PC-9 (cell line): ENCODE results near the gene BHLHE40. TPM values are rescaled to one million over a fixed set of nuclear protein-coding genes. Genes with fewer than 3 reads are reported as not detected.
A peak's percentile ranks its signal among the peaks of the same experiment; 100 is the strongest.

ENCODE experiments used
- BruUV-seq: library from RNA; stranded (reverse); fragments of 400-500 nt; replicated peaks from 2 replicates; lab custom pipeline; 2021; lab: Mats Ljungman, UMichigan
- CTCF ChIA-PET: fragments of 300-600 bp; sonication (Branson Sonifier 250); formaldehyde crosslinking; loops from one replicate; lab custom pipeline; 2022; ENCODE audit warnings: antibody characterized with exemption; lab: Charles Lee
- POLR2A ChIA-PET: fragments of 300-600 bp; sonication (Branson Sonifier 250); formaldehyde crosslinking; loops from one replicate; lab custom pipeline; 2022; ENCODE audit warnings: antibody characterized with exemption; ENCODE audit not compliant: unreplicated experiment; lab: Charles Lee
- DNase-seq, 2 experiments: peaks; one replicate each; pipeline versions ENCODE4 v3.0.0 to v3.0.0-alpha.2; 2015 to 2022; ENCODE audit warnings: mixed read lengths in 1 of 2
- H2AFZ ChIP-seq: fragments of 200-600 bp; sonication (generic); 2 replicates; pipeline ENCODE4 v1.8.1; 2017; ENCODE audit warnings: antibody characterized with exemption
- H3F3A ChIP-seq: fragments of 200-600 bp; sonication (generic); 2 replicates; pipeline ENCODE4 v1.8.1; 2017; ENCODE audit warnings: antibody characterized with exemption, mild to moderate bottlenecking, low read depth; ENCODE audit not compliant: insufficient read depth
- H3K27ac ChIP-seq: fragments of 200-600 bp; sonication (generic); 2 replicates; pipeline ENCODE4 v1.6.1; 2016; ENCODE audit warnings: mixed run types
- H3K27me3 ChIP-seq: fragments of 200-600 bp; sonication (generic); 2 replicates; pipeline ENCODE4 v1.6.1; 2016; ENCODE audit warnings: low read depth, mixed run types; ENCODE audit not compliant: insufficient read depth
- H3K36me3 ChIP-seq: fragments of 200-600 bp; sonication (generic); 2 replicates; pipeline ENCODE4 v1.6.1; 2016; ENCODE audit warnings: low read depth, mixed run types
- H3K4me1 ChIP-seq: fragments of 200-600 bp; sonication (generic); replicated peaks from 2 replicates; pipeline ENCODE4 v1.6.1; 2016; ENCODE audit warnings: mixed run types; ENCODE audit not compliant: insufficient read depth
- H3K4me2 ChIP-seq: fragments of 200-600 bp; sonication (generic); 2 replicates; pipeline ENCODE4 v1.6.1; 2017; ENCODE audit warnings: mixed run types
- H3K4me3 ChIP-seq: fragments of 200-600 bp; sonication (generic); 2 replicates; pipeline ENCODE4 v1.6.1; 2016; ENCODE audit warnings: mixed run types
- H3K79me2 ChIP-seq: fragments of 200-600 bp; sonication (generic); 2 replicates; pipeline ENCODE4 v1.6.1; 2017; ENCODE audit warnings: low read depth, mixed run types
- H3K9me2 ChIP-seq: fragments of 200-600 bp; sonication (generic); 2 replicates; pipeline ENCODE4 v1.8.1; 2017; ENCODE audit warnings: mild to moderate bottlenecking; ENCODE audit not compliant: insufficient read depth
- H3K9me3 ChIP-seq: fragments of 200-600 bp; sonication (generic); 2 replicates; pipeline ENCODE4 v1.8.1; 2016; ENCODE audit warnings: low read depth; ENCODE audit not compliant: insufficient read depth
- H4K20me1 ChIP-seq: fragments of 200-600 bp; sonication (generic); 2 replicates; pipeline ENCODE4 v1.8.1; 2017; ENCODE audit not compliant: insufficient read depth
- EZH2 ChIP-seq: fragments of 200-600 bp; sonication (generic); IDR thresholded peaks from 2 replicates; pipeline ENCODE4 v1.8.0; 2017; ENCODE audit warnings: antibody characterized with exemption, low read depth
- intact Hi-C: fragments of 100-400 bp; cut with micrococcal nuclease; formaldehyde crosslinking; loops from one replicate; pipeline ENCODE4 v1.10.0; 2022; ENCODE audit not compliant: unreplicated experiment
- total RNA-seq: library from RNA; stranded (reverse); gene quantifications from 2 replicates; pipeline ENCODE4 v1.2.3, GENCODE V29; 2021
- TF ChIP-seq, protein P1 (sequence below): fragments of 200-600 bp; sonication (generic); conservative IDR thresholded peaks from 2 replicates; pipeline ENCODE4 v1.6.1; 2017; ENCODE audit warnings: mixed run types, antibody characterized with exemption, mild to moderate bottlenecking, moderate library complexity

The BHLHE40 gene
- total RNA-seq, 1 experiment from 2014 or later: 45.5 TPM

DNA sequence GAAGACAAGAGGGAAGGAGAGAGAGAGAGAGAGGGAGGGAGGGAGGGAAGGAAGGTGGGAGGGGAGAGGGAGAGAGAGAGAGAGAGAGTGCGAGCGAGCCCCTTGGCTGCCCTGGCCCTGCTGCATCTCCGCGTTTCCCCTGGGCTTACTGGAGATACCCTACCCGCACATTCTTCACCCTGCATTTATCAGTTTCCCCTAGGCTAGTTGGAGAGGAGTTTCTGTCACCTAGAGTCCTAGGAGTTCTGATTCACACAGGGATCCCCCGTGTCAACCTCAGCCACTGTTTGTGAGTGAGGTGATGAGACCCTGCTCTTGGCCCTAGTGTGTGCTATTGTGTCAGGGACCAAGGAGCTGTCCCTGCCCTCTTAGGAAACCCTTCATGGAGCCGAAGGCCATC is 18.7 kb downstream of the BHLHE40 start:
- POLR2A ChIA-PET: no interaction called here
- BruUV-seq: no TSS peak
- DNase-seq: no peak
- no peaks in the 10 kb centered on the region for H3F3A ChIP-seq
- TF ChIP-seq EZH2: no peak
- TF ChIP-seq, protein P1, sequence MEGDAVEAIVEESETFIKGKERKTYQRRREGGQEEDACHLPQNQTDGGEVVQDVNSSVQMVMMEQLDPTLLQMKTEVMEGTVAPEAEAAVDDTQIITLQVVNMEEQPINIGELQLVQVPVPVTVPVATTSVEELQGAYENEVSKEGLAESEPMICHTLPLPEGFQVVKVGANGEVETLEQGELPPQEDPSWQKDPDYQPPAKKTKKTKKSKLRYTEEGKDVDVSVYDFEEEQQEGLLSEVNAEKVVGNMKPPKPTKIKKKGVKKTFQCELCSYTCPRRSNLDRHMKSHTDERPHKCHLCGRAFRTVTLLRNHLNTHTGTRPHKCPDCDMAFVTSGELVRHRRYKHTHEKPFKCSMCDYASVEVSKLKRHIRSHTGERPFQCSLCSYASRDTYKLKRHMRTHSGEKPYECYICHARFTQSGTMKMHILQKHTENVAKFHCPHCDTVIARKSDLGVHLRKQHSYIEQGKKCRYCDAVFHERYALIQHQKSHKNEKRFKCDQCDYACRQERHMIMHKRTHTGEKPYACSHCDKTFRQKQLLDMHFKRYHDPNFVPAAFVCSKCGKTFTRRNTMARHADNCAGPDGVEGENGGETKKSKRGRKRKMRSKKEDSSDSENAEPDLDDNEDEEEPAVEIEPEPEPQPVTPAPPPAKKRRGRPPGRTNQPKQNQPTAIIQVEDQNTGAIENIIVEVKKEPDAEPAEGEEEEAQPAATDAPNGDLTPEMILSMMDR: no peak
- no peaks in the 10 kb centered on the region for H3K9me2 ChIP-seq
- CTCF ChIA-PET: no interaction called here
- no peaks in the 10 kb centered on the region for H3K79me2 ChIP-seq
- H3K4me3 ChIP-seq: no peak overlapping the region
- H3K27ac ChIP-seq: no peak overlapping the region
- H3K27me3 ChIP-seq: no peaks in the 10 kb centered on the region
- H3K4me2 ChIP-seq: no peak overlapping the region
- H3K36me3 ChIP-seq: no peaks in the 10 kb centered on the region
- H3K4me1 ChIP-seq: peaks cover 14% of the 10 kb centered on the region; the same call in 1 of the 2 replicates
- H3K9me3 ChIP-seq: no peaks in the 10 kb centered on the region
- no peak overlapping the region for H2AFZ ChIP-seq
- intact Hi-C loops: no loop called here
- H4K20me1 ChIP-seq: no peaks in the 10 kb centered on the region

DNA sequence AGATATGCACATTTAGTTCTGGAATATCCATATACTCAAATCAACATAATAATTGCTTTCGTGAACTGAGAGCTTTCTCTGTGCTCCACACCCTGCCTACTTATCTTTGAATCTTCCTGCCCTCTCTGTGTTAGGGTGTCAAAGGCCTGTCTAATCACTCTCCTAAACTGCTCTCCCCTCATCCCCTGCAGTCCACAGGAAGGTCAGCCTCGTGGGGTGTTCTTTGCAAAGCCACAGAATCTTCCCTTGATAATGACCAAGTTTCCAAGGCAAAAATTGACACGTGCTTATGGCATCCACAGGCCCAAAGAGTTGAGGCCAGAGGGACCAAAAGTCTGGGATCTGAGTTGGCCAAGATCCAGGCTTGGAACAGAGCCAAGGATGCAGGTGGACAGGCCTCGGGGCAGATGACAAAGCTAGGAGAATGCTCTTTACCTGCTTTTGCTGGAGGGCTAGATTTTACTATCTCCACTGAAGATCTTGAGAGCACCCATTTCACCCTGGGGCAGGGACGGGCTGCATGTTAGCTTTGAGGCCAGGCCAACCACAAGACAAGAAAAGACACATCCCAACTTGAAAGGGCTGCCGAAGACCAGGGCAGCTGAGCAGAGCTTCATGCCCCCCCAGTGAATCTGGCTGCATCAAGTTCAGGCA is 20.4 kb downstream of the BHLHE40 start:
- no peak overlapping the region for H3K4me2 ChIP-seq
- ChIA-PET POLR2A (interaction anchor here (0.6 to 0.9 kb wide), 2 partner anchors 24 to 160 kb away, joined by 3 read pairs; no protein-coding TSS in a partner anchor), CTCF (no interaction called here)
- no peaks in the 10 kb centered on the region for H3K36me3 ChIP-seq
- no TSS peak for BruUV-seq
- no peaks in the 10 kb centered on the region for H3K9me2 ChIP-seq
- peaks cover 13% of the 10 kb centered on the region; the same call in 1 of the 2 replicates for H3K4me1 ChIP-seq
- intact Hi-C loops: no loop called here
- TF ChIP-seq EZH2: no peak
- TF ChIP-seq, protein P1: no peak
- no peaks in the 10 kb centered on the region for H4K20me1 ChIP-seq
- H3K27ac ChIP-seq: no peak overlapping the region
- H2AFZ ChIP-seq: no peak overlapping the region
- no peaks in the 10 kb centered on the region for H3K79me2 ChIP-seq
- H3K4me3 ChIP-seq: no peak overlapping the region
- DNase-seq: peak in 1 of 2 experiments; percentile 68
- H3K27me3 ChIP-seq: no peaks in the 10 kb centered on the region
- no peaks in the 10 kb centered on the region for H3K9me3 ChIP-seq
- H3F3A ChIP-seq: no peaks in the 10 kb centered on the region

DNA sequence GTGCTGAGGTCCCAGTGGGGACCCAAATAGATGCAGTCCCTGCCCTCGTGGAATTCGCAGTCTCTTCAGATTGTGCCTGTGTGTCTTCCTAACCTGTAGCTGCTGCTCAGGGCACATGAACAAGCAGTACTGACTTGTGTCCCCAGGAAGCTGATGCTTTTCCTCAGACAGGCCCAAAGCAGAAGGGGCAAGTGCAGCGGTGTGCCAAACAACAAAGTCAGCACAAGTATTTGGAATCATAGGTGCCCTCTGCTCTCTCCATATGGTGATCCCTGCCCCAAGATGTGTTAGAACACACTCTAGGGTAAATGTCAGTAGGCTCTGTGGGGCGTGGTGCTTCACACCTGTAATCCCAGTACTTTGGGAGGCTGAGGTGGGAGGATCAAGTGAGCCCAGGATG is 21.9 kb downstream of the BHLHE40 start:
- Histone ChIP-seq H3K9me3 (no peaks in the 10 kb centered on the region), H4K20me1 (no peaks in the 10 kb centered on the region), H3K27me3 (no peaks in the 10 kb centered on the region), H3K9me2 (no peaks in the 10 kb centered on the region), H3K27ac (no peak overlapping the region), H3K79me2 (no peaks in the 10 kb centered on the region), H3K36me3 (no peaks in the 10 kb centered on the region), H3K4me1 (0 out of 2 replicates have a peak, but pooled peaks cover 6% of the 10 kb centered on the region), H3K4me2 (no peak overlapping the region), H3F3A (no peaks in the 10 kb centered on the region), H2AFZ (no peak overlapping the region), H3K4me3 (no peak overlapping the region)
- BruUV-seq: no TSS peak
- ChIA-PET CTCF (no interaction called here), POLR2A (interaction anchor here (0.6 kb wide), 1 partner anchor 14 kb away, joined by 5 read pairs; no protein-coding TSS in a partner anchor)
- intact Hi-C loops: no loop called here
- DNase-seq: no peak
- TF ChIP-seq, protein P1: no peak
- no peak for TF ChIP-seq EZH2
